AG09319 (cell line): Measurements from ENCODE around the gene SRSF5.

ENCODE experiments used
- DNase-seq: peaks from one replicate; pipeline ENCODE4 v3.0.0-alpha.2; 2010; ENCODE audit warnings: low read depth; ENCODE audit errors: extremely low read depth
- TF ChIP-seq, protein P1 (sequence below): IDR thresholded peaks from 2 replicates; pipeline ENCODE4 v1.5.1; 2011; ENCODE audit warnings: low read depth, mild to moderate bottlenecking, inconsistent platforms, low read length, moderate library complexity

Gene SRSF5

DNA sequence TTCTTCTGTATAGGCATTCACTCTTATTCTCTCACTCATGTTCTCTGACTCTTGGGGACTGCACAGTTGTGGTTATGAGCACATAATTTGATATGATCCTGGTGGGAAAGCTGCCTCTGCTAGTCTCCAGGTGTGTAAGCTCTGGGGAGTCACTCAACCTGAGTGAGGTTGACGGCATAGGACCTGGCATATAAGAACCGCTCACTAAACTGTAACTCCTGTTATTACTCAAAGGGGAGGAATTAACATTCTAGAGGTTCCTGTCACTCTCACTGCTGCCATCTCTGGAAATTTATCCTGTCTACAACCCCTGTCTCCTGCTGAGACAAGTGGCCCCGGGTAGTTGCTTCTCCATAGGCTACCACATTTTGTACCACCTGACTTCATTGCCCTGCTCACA is 14.0 kb downstream of the SRSF5 start:
- no peak for DNase-seq

DNA sequence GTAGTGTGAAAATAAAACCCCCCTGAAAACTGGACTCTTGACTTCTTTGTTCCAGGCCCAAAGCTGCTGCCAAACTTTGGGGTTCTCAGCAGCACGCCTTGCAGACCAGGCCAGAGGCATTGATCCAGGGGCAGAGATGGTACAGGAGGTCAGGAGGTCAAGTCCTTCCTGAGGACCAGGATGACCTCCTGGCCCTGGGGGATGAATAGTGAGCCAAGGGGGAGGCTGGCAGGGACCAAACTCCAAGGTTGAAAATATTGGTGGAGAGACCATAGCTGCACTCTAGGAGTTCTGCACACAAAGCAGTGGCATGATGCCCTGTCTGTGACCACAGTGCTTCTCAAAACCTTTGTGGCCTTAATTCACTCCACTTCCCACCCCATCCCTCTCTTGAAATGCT is 18.0 kb downstream of the SRSF5 start:
- TF ChIP-seq, protein P1, sequence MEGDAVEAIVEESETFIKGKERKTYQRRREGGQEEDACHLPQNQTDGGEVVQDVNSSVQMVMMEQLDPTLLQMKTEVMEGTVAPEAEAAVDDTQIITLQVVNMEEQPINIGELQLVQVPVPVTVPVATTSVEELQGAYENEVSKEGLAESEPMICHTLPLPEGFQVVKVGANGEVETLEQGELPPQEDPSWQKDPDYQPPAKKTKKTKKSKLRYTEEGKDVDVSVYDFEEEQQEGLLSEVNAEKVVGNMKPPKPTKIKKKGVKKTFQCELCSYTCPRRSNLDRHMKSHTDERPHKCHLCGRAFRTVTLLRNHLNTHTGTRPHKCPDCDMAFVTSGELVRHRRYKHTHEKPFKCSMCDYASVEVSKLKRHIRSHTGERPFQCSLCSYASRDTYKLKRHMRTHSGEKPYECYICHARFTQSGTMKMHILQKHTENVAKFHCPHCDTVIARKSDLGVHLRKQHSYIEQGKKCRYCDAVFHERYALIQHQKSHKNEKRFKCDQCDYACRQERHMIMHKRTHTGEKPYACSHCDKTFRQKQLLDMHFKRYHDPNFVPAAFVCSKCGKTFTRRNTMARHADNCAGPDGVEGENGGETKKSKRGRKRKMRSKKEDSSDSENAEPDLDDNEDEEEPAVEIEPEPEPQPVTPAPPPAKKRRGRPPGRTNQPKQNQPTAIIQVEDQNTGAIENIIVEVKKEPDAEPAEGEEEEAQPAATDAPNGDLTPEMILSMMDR = no peak
- DNase-seq = no peak

More for the DNA sequence above, 14.0 kb downstream of the SRSF5 start:
- TF ChIP-seq, protein P1 = no peak

DNA sequence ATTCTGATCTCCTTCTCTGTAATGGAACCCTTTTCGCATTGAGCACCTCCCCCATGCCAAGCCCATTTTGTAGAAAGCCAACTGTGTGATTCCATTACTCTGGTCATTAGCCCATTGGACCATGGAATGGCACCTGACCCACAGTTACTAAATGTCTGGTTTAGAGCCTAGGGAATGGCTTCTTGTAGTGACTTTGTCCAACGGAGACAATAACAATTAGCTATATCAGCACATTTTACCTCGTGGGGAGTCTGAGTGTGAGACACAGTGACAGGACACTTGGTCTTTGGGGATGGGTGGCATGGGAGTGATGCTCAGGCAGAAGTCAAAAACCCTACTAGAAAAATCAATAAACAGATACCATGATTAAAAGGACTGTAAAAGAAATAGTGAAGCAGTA is 19.7 kb downstream of the SRSF5 start:
- TF ChIP-seq, protein P1 = no peak

DNA sequence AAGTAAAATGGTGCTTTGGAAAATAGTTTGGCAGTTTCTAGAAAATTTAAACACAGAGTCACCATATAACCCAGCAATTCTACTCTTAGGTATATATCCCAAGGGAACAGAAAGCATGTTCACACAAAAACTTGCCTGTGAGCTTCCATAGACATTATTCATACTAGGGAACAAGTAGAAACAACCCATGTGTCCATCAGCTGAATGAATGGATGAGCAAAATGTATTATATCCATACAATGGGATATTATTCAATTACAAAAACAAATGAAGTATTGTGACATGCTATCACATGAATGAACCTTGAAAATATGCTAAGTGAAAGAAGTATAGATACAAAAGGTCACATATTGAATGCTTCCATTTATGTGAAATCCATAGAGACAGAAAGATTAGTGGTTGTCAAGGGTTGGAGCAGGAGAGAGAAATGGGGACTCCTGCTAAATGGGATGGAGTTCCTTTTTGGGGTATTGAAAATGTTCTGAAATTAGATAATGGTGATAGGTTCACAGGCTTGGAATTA is 22.2 kb downstream of the SRSF5 start:
- TF ChIP-seq, protein P1 = no peak
- DNase-seq = no peak

More for the DNA sequence above, 19.7 kb downstream of the SRSF5 start:
- DNase-seq = no peak

DNA sequence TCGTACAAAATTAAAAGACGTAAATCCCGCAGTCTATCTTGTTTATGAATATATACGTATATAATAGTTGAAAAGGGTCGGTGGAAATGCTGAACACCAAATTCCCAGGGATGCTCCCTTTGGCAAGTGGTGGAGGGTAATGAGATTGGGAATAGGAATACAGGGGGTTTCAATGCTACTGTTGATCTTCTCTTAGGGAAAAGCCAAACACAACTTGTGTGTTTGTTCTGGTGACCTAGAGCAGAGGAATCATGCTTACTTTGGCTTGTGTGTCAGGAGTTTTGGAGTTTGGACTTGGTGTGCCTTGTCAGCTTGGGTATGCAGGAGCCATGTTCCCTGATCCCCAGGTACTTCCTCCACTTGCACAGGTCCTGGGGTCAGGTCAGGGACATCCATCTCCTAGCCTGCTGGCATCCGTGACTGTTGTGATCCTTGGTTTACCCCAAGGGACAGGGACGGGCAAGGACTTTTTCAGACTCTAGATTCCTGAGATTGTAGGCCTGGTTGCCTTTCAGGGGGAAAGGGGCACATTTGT is 26.0 kb downstream of the SRSF5 start:
- TF ChIP-seq, protein P1 = no peak
- no peak for DNase-seq

DNA sequence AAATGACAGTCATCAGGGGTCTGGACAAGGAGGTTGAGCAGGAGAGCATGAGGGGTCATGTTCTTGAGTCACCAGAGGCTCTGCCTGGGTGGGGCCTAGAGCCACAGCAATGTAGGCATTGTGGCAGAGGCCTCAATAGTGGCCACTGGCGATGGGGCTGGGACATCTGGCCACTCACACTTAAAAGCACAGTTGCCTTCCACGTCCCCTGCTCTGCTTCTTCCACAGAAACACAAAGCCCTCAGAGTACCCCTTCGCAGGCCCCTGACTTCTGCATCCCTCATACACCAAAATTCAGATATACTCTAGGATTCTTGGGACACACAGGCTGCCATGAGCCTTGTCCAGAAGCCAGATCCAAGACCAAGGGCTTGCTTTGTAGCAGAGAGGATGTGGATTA is 27.8 kb downstream of the SRSF5 start:
- no peak for DNase-seq
- TF ChIP-seq, protein P1 = no peak

DNA sequence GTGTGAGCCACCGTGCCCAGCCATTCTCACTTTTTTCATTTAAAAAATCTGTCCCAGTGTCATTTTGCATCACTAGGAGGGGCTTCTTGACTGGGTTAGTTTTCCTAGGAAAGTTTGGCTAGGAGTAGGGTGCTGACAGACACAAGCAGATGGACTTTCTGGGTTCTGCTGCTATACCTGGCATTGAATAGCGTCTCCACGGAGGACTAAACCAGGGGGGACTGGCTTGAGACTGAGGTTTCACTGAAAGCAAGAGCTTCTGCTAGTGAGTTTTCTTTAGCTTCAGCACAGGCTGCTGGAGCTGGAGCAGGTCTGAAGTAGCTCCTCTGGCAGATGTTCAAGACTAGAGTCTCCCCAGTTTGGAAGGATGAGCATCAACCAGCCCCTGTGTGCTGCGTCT is 28.7 kb downstream of the SRSF5 start:
- no peak for DNase-seq
- TF ChIP-seq, protein P1 = no peak
